Subcutaneous abdominal adipose tissue (tissue), 5 donors: ENCODE measurements around the gene GMDS.
"Not testable (repeated sequence)": the region's sequence is repeated elsewhere in the genome, so short reads cannot be mapped to it uniquely, and the experiment has no call there.

Experiments
- H3K27ac ChIP-seq: one replicate; pipeline ENCODE4 v1.7.0; 2013; ENCODE audit warnings: low read depth, mild to moderate bottlenecking, inconsistent platforms, low read length, moderate library complexity
- H3K27me3 ChIP-seq, 5 donors: one replicate each; pipeline ENCODE4 v1.7.0; 2013; ENCODE audit warnings: low read length in 5 of 5, inconsistent platforms in 1 of 5; ENCODE audit not compliant: control insufficient read depth in 5 of 5, insufficient read depth in 4 of 5
- H3K36me3 ChIP-seq, 5 donors: one replicate each; pipeline ENCODE4 v1.7.0; 2013; ENCODE audit warnings: low read length in 5 of 5; ENCODE audit not compliant: control insufficient read depth in 5 of 5, insufficient read depth in 5 of 5
- H3K4me1 ChIP-seq, 5 donors: one replicate each; pipeline ENCODE4 v1.7.0; 2013; ENCODE audit warnings: low read length in 5 of 5, mild to moderate bottlenecking in 3 of 5, moderate library complexity in 1 of 5; ENCODE audit not compliant: control insufficient read depth in 5 of 5, insufficient read depth in 5 of 5
- H3K4me3 ChIP-seq, 5 donors: one replicate each; pipeline ENCODE4 v1.7.0; 2013; ENCODE audit warnings: low read length in 5 of 5, low read depth in 1 of 5
- H3K9ac ChIP-seq, 5 donors: one replicate each; pipeline ENCODE4 v1.7.0; 2013; ENCODE audit warnings: low read length in 5 of 5, mild to moderate bottlenecking in 4 of 5, moderate library complexity in 3 of 5
- H3K9me3 ChIP-seq, 5 donors: one replicate each; pipeline ENCODE4 v1.7.0; 2013; ENCODE audit warnings: low read length in 5 of 5; ENCODE audit not compliant: control insufficient read depth in 5 of 5
- donor health status: healthy.
- donor health status: healthy.
- donor health status: healthy.
- donor health status: healthy.
- donor health status: healthy.

GMDS gene

GRCh38 chr6:1849691-1850090, 395.7 kb downstream of the GMDS start:
- peaks cover 0 to 5% (median 0%) of the 10 kb centered on the region in 5 donors for H3K9me3 ChIP-seq
- no peak overlapping the region for H3K27ac ChIP-seq
- H3K4me1 ChIP-seq, result no peaks in the 10 kb centered on the region

DNA sequence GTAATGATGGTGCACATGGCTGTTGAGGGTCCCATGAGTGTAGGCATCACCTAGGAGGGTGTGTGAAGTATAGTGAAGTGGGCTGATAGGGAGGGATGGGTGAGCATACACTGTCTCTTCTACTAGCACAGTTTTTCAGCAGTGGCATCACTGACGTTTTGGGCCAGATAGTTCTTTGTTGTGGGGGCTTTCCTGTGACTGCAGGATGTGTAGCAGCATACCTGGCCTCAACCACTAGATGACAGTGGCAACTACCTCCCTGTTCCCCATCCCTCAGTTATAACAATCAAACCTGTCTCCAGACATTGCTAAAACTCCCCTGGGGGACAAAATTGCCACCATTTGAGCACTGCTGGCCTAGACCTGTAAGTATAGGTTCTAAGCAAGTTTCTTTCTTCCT, 396.7 kb downstream of the GMDS start:
- Histone ChIP-seq H3K36me3 (no peaks in the 10 kb centered on the region), H3K9me3 (peaks cover 0 to 5% (median 0%) of the 10 kb centered on the region in 5 donors), H3K4me3 (no peak overlapping the region), H3K27ac (no peak overlapping the region), H3K27me3 (no peaks in the 10 kb centered on the region), H3K4me1 (no peaks in the 10 kb centered on the region), H3K9ac (no peak overlapping the region)

More at GRCh38 chr6:1849691-1850090, 395.7 kb downstream of the GMDS start:
- Histone ChIP-seq H3K36me3 (no peaks in the 10 kb centered on the region), H3K9ac (no peak overlapping the region), H3K4me3 (no peak overlapping the region), H3K27me3 (no peaks in the 10 kb centered on the region)

GRCh38 chr6:1846611-1847010, 398.8 kb downstream of the GMDS start:
- peaks cover 0 to 5% (median 0%) of the 10 kb centered on the region in 5 donors for H3K9me3 ChIP-seq
- H3K36me3 ChIP-seq, result no peaks in the 10 kb centered on the region
- H3K27me3 ChIP-seq, result no peaks in the 10 kb centered on the region
- H3K9ac ChIP-seq, result no peak overlapping the region
- H3K4me3 ChIP-seq, result no peak overlapping the region
- H3K27ac ChIP-seq, result no peak overlapping the region
- H3K4me1 ChIP-seq, result peaks cover 0 to 8% (median 2%) of the 10 kb centered on the region in 5 donors

DNA sequence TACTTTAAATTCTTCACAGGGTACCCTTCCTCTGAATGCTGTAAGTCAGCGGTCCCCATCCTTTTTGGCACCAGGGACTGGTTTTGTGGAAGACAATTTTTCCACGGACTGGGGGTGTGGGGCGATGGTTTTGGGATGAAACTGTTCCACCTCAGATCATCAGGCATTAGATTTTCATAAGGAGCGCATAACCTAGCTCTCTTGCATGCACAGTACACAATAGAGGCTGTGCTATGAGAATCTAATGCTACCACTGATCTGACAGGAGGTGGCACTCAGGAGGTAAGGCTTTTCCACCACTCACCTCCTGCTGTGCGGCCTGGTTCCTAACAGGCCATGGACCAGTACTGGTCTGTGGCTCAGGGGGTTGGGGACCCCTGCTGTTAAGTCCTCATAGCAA, 399.9 kb downstream of the GMDS start:
- H3K4me3 ChIP-seq, H3K9me3 ChIP-seq, H3K27ac ChIP-seq, H3K9ac ChIP-seq, H3K36me3 ChIP-seq, H3K27me3 ChIP-seq: not testable (repeated sequence)
- H3K4me1 ChIP-seq, result peaks cover 0 to 18% (median 12%) of the 10 kb centered on the region in 5 donors

DNA sequence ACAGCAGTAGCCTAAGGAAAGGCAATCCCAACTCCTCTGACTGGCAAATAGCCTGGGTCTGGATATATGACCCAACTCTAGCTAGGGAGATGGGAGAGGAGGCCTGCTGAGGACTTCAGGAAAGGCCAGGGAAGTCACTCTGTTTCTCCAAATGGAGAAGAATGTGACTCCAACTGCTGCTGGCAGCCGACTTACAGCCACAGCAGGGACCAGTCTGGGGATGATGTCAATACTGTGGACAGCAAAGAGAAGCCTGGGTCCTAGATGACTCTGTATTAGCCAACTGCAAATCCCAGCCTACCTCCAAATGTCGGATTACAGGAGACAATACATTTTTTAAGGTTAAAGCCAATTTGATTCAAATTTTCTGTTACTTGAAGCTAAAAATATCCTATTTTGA, 403.1 kb downstream of the GMDS start:
- H3K9ac ChIP-seq, result no peak overlapping the region
- peaks cover 0 to 5% (median 0%) of the 10 kb centered on the region in 5 donors for H3K9me3 ChIP-seq
- no peaks in the 10 kb centered on the region for H3K27me3 ChIP-seq
- no peak overlapping the region for H3K4me3 ChIP-seq
- no peaks in the 10 kb centered on the region for H3K36me3 ChIP-seq
- H3K27ac ChIP-seq, result peak overlapping the region; percentile 0
- H3K4me1 ChIP-seq, result peaks cover 0 to 26% (median 23%) of the 10 kb centered on the region in 5 donors

DNA sequence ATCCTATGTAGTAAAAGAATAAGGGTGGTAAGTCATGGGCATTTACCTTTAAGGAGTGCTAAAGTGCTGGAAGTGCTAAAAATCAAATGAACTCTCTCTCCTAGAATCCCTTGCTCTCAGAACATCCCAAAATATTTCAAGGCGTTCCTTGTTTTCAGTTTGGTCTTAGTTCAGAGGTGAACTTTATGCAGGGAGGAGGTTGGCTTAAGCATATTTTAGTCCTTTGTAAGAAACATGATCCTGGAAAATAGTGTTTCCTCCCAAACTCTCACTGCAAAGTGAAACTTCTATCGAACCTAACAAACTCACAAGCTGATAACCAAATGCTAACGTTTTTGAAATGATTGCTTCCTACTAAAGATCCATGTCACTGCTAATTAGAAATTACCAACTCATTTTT, 404.3 kb downstream of the GMDS start:
- H3K9ac ChIP-seq, result peak overlapping the region in 2 of 5 donors; percentile 42 to 65
- H3K4me3 ChIP-seq, result peak overlapping the region; percentile 11 to 59 (median 44)
- peak overlapping the region; percentile 63 for H3K27ac ChIP-seq
- peaks cover 0 to 5% (median 0%) of the 10 kb centered on the region in 5 donors for H3K9me3 ChIP-seq
- H3K27me3 ChIP-seq, result no peaks in the 10 kb centered on the region
- no peaks in the 10 kb centered on the region for H3K36me3 ChIP-seq
- H3K4me1 ChIP-seq, result peaks cover 0 to 28% (median 23%) of the 10 kb centered on the region in 5 donors

GRCh38 chr6:1840491-1841121, 404.8 kb downstream of the GMDS start:
- Histone ChIP-seq H3K4me1 (peaks cover 0 to 28% (median 23%) of the 10 kb centered on the region in 5 donors), H3K4me3 (peak overlapping the region; percentile 17 to 59 (median 44)), H3K27ac (peak overlapping the region; percentile 63), H3K9me3 (peaks cover 0 to 3% (median 0%) of the 10 kb centered on the region in 5 donors), H3K27me3 (no peaks in the 10 kb centered on the region), H3K9ac (peak overlapping the region in 3 of 5 donors; percentile 3 to 65 (median 42)), H3K36me3 (no peaks in the 10 kb centered on the region)

DNA sequence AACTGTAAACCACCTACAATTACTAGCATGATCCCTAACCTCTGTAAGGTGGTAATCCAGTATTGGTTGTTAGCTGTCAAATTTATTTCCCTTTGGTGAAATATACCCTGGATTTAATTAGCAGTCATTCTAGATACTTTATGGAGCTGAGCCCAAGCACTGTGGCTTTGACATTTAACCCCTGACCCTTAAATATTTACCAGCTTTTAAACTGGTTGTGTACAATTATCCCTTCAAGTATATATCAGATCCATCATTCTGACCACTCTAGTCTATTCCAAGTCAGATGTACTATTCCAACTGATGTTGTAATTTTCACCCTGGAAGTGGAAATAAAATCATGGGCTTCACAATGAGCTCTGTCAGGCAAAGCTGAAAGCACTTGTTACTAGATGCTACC, 406.0 kb downstream of the GMDS start:
- peaks cover 0 to 28% (median 24%) of the 10 kb centered on the region in 5 donors for H3K4me1 ChIP-seq
- H3K9me3 ChIP-seq, result no peaks in the 10 kb centered on the region
- no peaks in the 10 kb centered on the region for H3K36me3 ChIP-seq
- no peak overlapping the region for H3K9ac ChIP-seq
- no peak overlapping the region for H3K4me3 ChIP-seq
- no peaks in the 10 kb centered on the region for H3K27me3 ChIP-seq
- no peak overlapping the region for H3K27ac ChIP-seq

DNA sequence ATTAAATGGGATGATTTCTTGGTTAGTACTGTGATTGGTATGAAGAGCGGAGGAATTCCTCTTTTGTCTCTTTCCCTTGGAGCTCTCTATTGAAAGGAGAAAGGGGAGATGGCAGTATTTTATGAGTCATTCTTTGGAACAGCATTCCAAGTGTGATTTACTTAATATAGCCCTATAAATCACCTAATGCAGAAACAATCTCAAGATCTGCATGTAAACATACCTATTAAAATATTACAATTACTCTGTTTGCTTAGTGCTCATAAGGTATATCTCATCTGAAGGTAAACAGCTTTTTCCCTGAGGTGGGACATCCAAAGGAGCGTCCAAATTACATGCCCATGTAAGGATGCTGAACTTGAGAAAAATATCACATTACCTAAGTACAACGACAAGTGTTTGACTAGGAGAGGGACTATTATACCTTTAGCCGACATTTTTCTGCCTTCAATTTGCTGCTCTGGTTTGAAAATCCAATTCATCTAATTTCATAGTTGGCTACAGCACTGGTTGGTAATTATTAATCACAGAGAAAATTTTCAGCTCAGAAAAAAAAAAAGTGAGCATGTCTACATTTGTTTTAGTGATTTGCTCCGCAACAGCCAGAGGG, 406.7 kb downstream of the GMDS start:
- H3K4me3 ChIP-seq, result no peak overlapping the region
- no peaks in the 10 kb centered on the region for H3K9me3 ChIP-seq
- no peak overlapping the region for H3K27ac ChIP-seq
- no peak overlapping the region for H3K9ac ChIP-seq
- H3K4me1 ChIP-seq, result peaks cover 0 to 28% (median 24%) of the 10 kb centered on the region in 5 donors
- no peaks in the 10 kb centered on the region for H3K27me3 ChIP-seq
- no peaks in the 10 kb centered on the region for H3K36me3 ChIP-seq

- Histone ChIP-seq H3K36me3 (no peaks in the 10 kb centered on the region), H3K9me3 (no peaks in the 10 kb centered on the region), H3K4me1 (peaks cover 0 to 35% (median 28%) of the 10 kb centered on the region in 5 donors), H3K4me3 (no peak overlapping the region), H3K9ac (no peak overlapping the region), H3K27ac (no peak overlapping the region), H3K27me3 (no peaks in the 10 kb centered on the region)
Observed at GRCh38 chr6:1837826-1838225, 407.6 kb downstream of the GMDS start.
